Measurements from ENCODE around the gene UBASH3B. TPM values are rescaled to one million over a fixed set of nuclear protein-coding genes. Genes with fewer than 3 reads are reported as not detected.

UBASH3B gene
- total RNA-seq, 4 donors from 2014 or later = 1.8 to 6.6 (median 3.4) TPM

DNA sequence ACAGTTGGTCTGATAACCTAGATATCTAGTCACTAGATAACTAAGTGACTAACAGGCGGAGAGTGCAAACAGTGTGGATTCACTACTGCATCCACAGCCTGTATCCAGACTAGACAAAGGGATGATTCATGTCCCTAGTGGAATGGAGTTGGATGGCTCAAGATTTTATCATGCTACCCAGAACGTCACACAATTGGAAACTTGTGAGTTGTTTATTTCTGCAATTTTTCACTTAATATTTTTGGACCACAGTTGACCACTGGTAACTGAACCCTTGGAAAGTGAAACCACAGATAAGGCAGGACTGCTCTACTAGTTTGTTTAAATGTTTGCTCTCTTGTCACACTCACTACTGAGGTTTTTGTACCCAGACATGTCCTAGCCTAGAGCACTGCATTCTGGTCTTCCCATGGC, 76.0 kb downstream of the UBASH3B start:
- TF ChIP-seq EP300 (IDR thresholded peaks at IDR 0.05) (no peak), POLR2A (IDR thresholded peaks at IDR 0.05) (no peak), POLR2AphosphoS5 (IDR thresholded peaks at IDR 0.05) (no peak)
- TF ChIP-seq, protein P1, sequence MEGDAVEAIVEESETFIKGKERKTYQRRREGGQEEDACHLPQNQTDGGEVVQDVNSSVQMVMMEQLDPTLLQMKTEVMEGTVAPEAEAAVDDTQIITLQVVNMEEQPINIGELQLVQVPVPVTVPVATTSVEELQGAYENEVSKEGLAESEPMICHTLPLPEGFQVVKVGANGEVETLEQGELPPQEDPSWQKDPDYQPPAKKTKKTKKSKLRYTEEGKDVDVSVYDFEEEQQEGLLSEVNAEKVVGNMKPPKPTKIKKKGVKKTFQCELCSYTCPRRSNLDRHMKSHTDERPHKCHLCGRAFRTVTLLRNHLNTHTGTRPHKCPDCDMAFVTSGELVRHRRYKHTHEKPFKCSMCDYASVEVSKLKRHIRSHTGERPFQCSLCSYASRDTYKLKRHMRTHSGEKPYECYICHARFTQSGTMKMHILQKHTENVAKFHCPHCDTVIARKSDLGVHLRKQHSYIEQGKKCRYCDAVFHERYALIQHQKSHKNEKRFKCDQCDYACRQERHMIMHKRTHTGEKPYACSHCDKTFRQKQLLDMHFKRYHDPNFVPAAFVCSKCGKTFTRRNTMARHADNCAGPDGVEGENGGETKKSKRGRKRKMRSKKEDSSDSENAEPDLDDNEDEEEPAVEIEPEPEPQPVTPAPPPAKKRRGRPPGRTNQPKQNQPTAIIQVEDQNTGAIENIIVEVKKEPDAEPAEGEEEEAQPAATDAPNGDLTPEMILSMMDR (IDR thresholded peaks at IDR 0.05) = no peak

GRCh38 chr11:122732342-122733315, 77.1 kb downstream of the UBASH3B start:
- no peaks in the 10 kb centered on the region for H3K36me3 ChIP-seq
- WGBS, 2 donors (ENCODE audit: low coverage in 1 of 2) = 73 to 80% methylated on average over 6 to 8 of the region's 8 CpGs
- no peak overlapping the region for H3K4me3 ChIP-seq
- no peak overlapping the region for H3K27ac ChIP-seq
- ATAC-seq = no peak
- H3K4me1 ChIP-seq = no peaks in the 10 kb centered on the region
- no peaks in the 10 kb centered on the region for H3K9me3 ChIP-seq
- peaks cover 15% of the 10 kb centered on the region for H3K27me3 ChIP-seq
- TF ChIP-seq EP300 (IDR thresholded peaks at IDR 0.05) = no peak
- TF ChIP-seq, protein P1 (IDR thresholded peaks at IDR 0.05) = no peak
- TF ChIP-seq POLR2A (IDR thresholded peaks at IDR 0.05) = no peak

More for the DNA sequence above, 76.0 kb downstream of the UBASH3B start:
- no peak overlapping the region for H3K27ac ChIP-seq
- peaks cover 6% of the 10 kb centered on the region for H3K27me3 ChIP-seq
- H3K9me3 ChIP-seq = no peaks in the 10 kb centered on the region
- no peak overlapping the region for H3K4me3 ChIP-seq
- no peak for ATAC-seq
- H3K4me1 ChIP-seq = peaks cover 0 to 2% (median 0%) of the 10 kb centered on the region in 3 donors
- WGBS, 2 donors (ENCODE audit: low coverage in 1 of 2) = 45 to 49% methylated on average over 1 to 2 of the region's 2 CpGs
- H3K36me3 ChIP-seq = no peaks in the 10 kb centered on the region

GRCh38 chr11:122733318-122733717, 77.8 kb downstream of the UBASH3B start:
- H3K9me3 ChIP-seq = no peaks in the 10 kb centered on the region
- 65% methylated on average over 4 of the region's 4 CpGs for WGBS, 2 donors (ENCODE audit: low coverage in 1 of 2)
- H3K4me1 ChIP-seq = no peaks in the 10 kb centered on the region
- H3K27me3 ChIP-seq = peaks cover 15% of the 10 kb centered on the region
- H3K4me3 ChIP-seq = no peak overlapping the region
- ATAC-seq = no peak
- H3K27ac ChIP-seq = no peak overlapping the region
- no peaks in the 10 kb centered on the region for H3K36me3 ChIP-seq
- TF ChIP-seq POLR2A (IDR thresholded peaks at IDR 0.05) = no peak
- no peak for TF ChIP-seq EP300 (IDR thresholded peaks at IDR 0.05)
- no peak for TF ChIP-seq POLR2AphosphoS5 (IDR thresholded peaks at IDR 0.05)
- TF ChIP-seq, protein P1 (IDR thresholded peaks at IDR 0.05) = no peak

DNA sequence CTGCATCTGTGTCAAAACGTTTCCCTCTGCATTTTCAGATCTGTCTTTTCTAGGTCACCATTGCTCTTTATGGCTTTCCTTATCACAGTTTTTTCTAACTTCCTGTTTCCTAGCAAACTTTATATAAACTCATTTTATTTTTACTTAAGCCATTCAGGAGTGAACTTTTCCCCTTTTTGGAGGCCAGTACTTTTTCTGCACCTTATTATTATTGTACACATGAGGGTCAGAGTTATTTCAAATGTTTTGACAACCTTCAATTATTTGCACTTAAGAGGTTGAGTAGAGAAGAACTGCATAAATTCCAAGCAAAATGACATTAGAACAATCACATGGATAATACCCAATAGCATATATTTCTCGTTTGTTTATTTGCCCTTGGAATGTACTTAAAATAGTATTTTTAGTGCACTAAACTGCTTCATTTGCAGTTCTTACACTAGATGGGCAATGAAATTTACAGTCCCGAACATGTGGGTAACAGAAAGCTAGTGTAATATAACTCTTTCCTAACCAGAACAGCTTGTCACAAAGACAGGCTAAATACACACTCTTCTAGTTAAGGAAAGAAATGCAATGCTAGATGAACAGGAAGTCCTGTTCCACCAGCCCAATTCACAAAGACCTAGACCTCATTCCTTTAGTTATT, 79.5 kb downstream of the UBASH3B start:
- WGBS, 2 donors (ENCODE audit: low coverage in 1 of 2) = 19% methylated on average over 3 of the region's 3 CpGs

More for the DNA sequence above, 79.5 kb downstream of the UBASH3B start:
- no peaks in the 10 kb centered on the region for H3K4me1 ChIP-seq
- H3K4me3 ChIP-seq = no peak overlapping the region
- peaks cover 15% of the 10 kb centered on the region for H3K27me3 ChIP-seq
- H3K36me3 ChIP-seq = no peaks in the 10 kb centered on the region
- H3K27ac ChIP-seq = no peak overlapping the region
- no peak for TF ChIP-seq POLR2A (IDR thresholded peaks at IDR 0.05)
- TF ChIP-seq POLR2AphosphoS5 (IDR thresholded peaks at IDR 0.05) = no peak
- TF ChIP-seq EP300 (IDR thresholded peaks at IDR 0.05) = no peak
- TF ChIP-seq, protein P1 (IDR thresholded peaks at IDR 0.05) = no peak
- H3K9me3 ChIP-seq = no peaks in the 10 kb centered on the region
- ATAC-seq = no peak

Data from gastroesophageal sphincter (tissue), 4 donors.